GM12878 (cell line): ENCODE results near the gene RRM2. TPM values are rescaled to one million over a fixed set of nuclear protein-coding genes. Genes with fewer than 3 reads are reported as not detected.

Experiments
- ATAC-seq: fragments of 200-7000 bp; cut with Tn5 transposase; 3 replicates; pipeline ENCODE4 v1.9.1; 2020; ENCODE audit warnings: mild to moderate bottlenecking, moderate library complexity
- BruUV-seq: library from RNA; stranded (reverse); fragments of 400-500 nt; replicated peaks from 2 replicates; lab custom pipeline; 2021; lab: Mats Ljungman, UMichigan
- CTCF ChIA-PET: fragments of 300-600 bp; sonication (Branson Sonifier 250); formaldehyde crosslinking; extraction: SDS; loops from one replicate; lab custom pipeline; 2021; ENCODE audit warnings: inconsistent platforms; lab: Yijun Ruan, JAX
- POLR2A ChIA-PET: fragments of 350-600 bp; formaldehyde crosslinking; extraction: SDS; loops from one replicate; lab custom pipeline; 2021; ENCODE audit warnings: inconsistent platforms; lab: Charles Lee
- RAD21 ChIA-PET: fragments of 300-600 bp; sonication (Branson Sonifier 250); formaldehyde crosslinking; loops from one replicate; lab custom pipeline; 2023; ENCODE audit warnings: antibody characterized with exemption; ENCODE audit not compliant: unreplicated experiment; lab: Charles Lee
- SMC1A ChIA-PET: fragments of 300-600 bp; sonication (Branson Sonifier 250); formaldehyde crosslinking; loops from one replicate; lab custom pipeline; 2023; ENCODE audit not compliant: unreplicated experiment, uncharacterized antibody; lab: Charles Lee
- DNase-seq: peaks from one replicate; pipeline ENCODE4 v3.0.0-alpha.2; 2011; ENCODE audit warnings: low read depth, low spot score
- FAIRE-seq: peaks from 3 replicates; lab custom pipeline; 2011; peaks lifted over from hg19 to GRCh38; lab: Jason Lieb, UNC
- H2AFZ ChIP-seq: 2 replicates; pipeline ENCODE4 v1.6.0; 2011; ENCODE audit warnings: low read depth, low read length, control low read depth; ENCODE audit not compliant: control insufficient read depth
- H3K27ac ChIP-seq: 2 replicates; pipeline ENCODE4 v1.5.1; 2011; ENCODE audit warnings: control low read depth; ENCODE audit not compliant: control insufficient read depth, insufficient read depth
- H3K27me3 ChIP-seq, 2 experiments: replicated peaks in 1 of 2; 2 replicates each; pipeline versions ENCODE4 v1.6.0 to v1.6.1; 2011; ENCODE audit warnings: low read length in 1 of 2; ENCODE audit not compliant: control insufficient read depth in 2 of 2, insufficient read depth in 2 of 2
- H3K36me3 ChIP-seq, 2 experiments: 2 replicates each; pipeline ENCODE4 v1.5.1; 2011; ENCODE audit warnings: low read length in 1 of 2; ENCODE audit not compliant: control insufficient read depth in 2 of 2, insufficient read depth in 2 of 2
- H3K4me1 ChIP-seq: 2 replicates; pipeline ENCODE4 v1.6.1; 2011; ENCODE audit warnings: mild to moderate bottlenecking, low read length, moderate library complexity, mixed read lengths; ENCODE audit not compliant: control insufficient read depth, insufficient read depth
- H3K4me2 ChIP-seq: 2 replicates; pipeline ENCODE4 v1.6.0; 2011; ENCODE audit warnings: control low read depth; ENCODE audit not compliant: control insufficient read depth, insufficient read depth
- H3K4me3 ChIP-seq: fragments of 200-600 bp; sonication (generic); 2 replicates; pipeline ENCODE4 v1.5.1; 2016
- H3K79me2 ChIP-seq: 2 replicates; pipeline ENCODE4 v1.6.0; 2011; ENCODE audit warnings: low read length; ENCODE audit not compliant: control insufficient read depth, insufficient read depth
- H3K9ac ChIP-seq: 2 replicates; pipeline ENCODE4 v1.8.0; 2011; ENCODE audit warnings: low read length, control low read depth, mixed read lengths; ENCODE audit not compliant: control insufficient read depth, insufficient read depth
- H3K9me3 ChIP-seq: replicated peaks from 3 replicates; pipeline ENCODE4 v1.5.1; 2011; ENCODE audit warnings: mild to moderate bottlenecking, low read length; ENCODE audit not compliant: control insufficient read depth, insufficient read depth
- H4K20me1 ChIP-seq: 2 replicates; pipeline ENCODE4 v1.6.0; 2011; ENCODE audit not compliant: control insufficient read depth, insufficient read depth
- ZNF592 ChIP-seq: fragments of 450-650 bp; IDR thresholded peaks from 2 replicates; pipeline ENCODE4 v1.6.1; 2017; ENCODE audit warnings: mild to moderate bottlenecking, moderate library complexity
- WGBS: methylation state at CpG from one replicate; pipeline ENCODE4 v1.1.6; 2016; ENCODE audit warnings: low lambda C conversion rate; ENCODE audit not compliant: insufficient replicate concordance, insufficient coverage; ENCODE audit errors: missing lambda C conversion rate; 5-methylcytosine and 5-hydroxymethylcytosine counted together
- in situ Hi-C: fragments of 300-500 bp; cut with MboI; formaldehyde crosslinking; loops from 9 replicates; pipeline ENCODE4 v1.14.3; 2018; ENCODE audit warnings: mixed read lengths
- intact Hi-C: fragments of 100-400 bp; cut with micrococcal nuclease; formaldehyde crosslinking; loops from one replicate; pipeline ENCODE4 v1.14.2; 2022; ENCODE audit not compliant: unreplicated experiment
- polyA plus RNA-seq, 11 experiments: library from polyadenylated mRNA; depleted of rRNA in 4 of 11; unstranded in 6 of 11; stranded (reverse) in 5 of 11; fragments of >200 nt; fragmentation: Nextera tagmentation in 4 of 11; fragmentation: Illumina TruSeq in 1 of 11; extraction: Ambion mirVana in 4 of 11; extraction: Trizol in 1 of 11; gene quantifications; 1 replicate in 1 of 11; 2 replicates in 10 of 11; pipeline versions ENCODE4 v1.2.1 to v1.2.3, GENCODE V29; 2011 to 2016; ENCODE audit warnings: inconsistent platforms in 2 of 11, missing spikeins in 2 of 11, low read depth in 1 of 11
- total RNA-seq, 4 experiments: library from RNA; depleted of rRNA in 3 of 4; stranded (reverse); fragments of >200 nt in 3 of 4; fragmentation: Illumina TruSeq in 1 of 4; extraction: Trizol in 1 of 4; gene quantifications; 2 replicates each; pipeline versions ENCODE4 v1.2.1 to v1.2.3, GENCODE V29; 2013 to 2021

RRM2 gene
- total and polyA plus RNA-seq, 10 of the 15 experiments (the other 5 are each of a cell fraction or from before 2014, with no cell fraction given) = 54.4 to 771 (median 159) TPM

- H3K9me3 ChIP-seq = no peaks in the 10 kb centered on the region
- peaks cover 9% of the 10 kb centered on the region for H3K79me2 ChIP-seq
- FAIRE-seq (no peak), DNase-seq (no peak), ATAC-seq (no peak)
- POLR2A ChIA-PET = no interaction called here
- BruUV-seq = no TSS peak
- no peak overlapping the region for H3K9ac ChIP-seq
- H3K36me3 ChIP-seq = peaks cover 10 to 12% of the 10 kb centered on the region in 2 experiments
- CTCF ChIA-PET = interaction anchor here (1.3 to 4.4 kb wide), 4 partner anchors 8 to 303 kb away, joined by 3 to 53 read pairs (median 6); no protein-coding TSS in a partner anchor
- RAD21 ChIA-PET = interaction anchor here (0.6 to 13.8 kb wide), 5 partner anchors 8 to 303 kb away, joined by 3 to 181 read pairs (median 6); no protein-coding TSS in a partner anchor
- H3K4me1 ChIP-seq = no peaks in the 10 kb centered on the region
- H3K4me2 ChIP-seq = no peak overlapping the region
- intact Hi-C loops = no loop called here
- peaks cover 3% of the 10 kb centered on the region for H4K20me1 ChIP-seq
- in situ Hi-C loops = loop anchor here (5.0 kb wide), 1 partner anchor 285 kb away; no protein-coding TSS in a partner anchor
- H3K4me3 ChIP-seq = no peak overlapping the region
- H3K27ac ChIP-seq = no peak overlapping the region
- 82% methylated on average over 7 of the region's 7 CpGs for WGBS
- H2AFZ ChIP-seq = no peak overlapping the region
- H3K27me3 ChIP-seq = no peaks in the 10 kb centered on the region
- SMC1A ChIA-PET = interaction anchor here (0.6 to 4.8 kb wide), 2 partner anchors 10 to 277 kb away, joined by 3 to 45 read pairs; no protein-coding TSS in a partner anchor
- no peak for TF ChIP-seq ZNF592
Measured at GRCh38 chr2:10132043-10132575, 9.6 kb downstream of the RRM2 start.
